Measurements from ENCODE around the gene PLD1. TPM values are rescaled to one million over a fixed set of nuclear protein-coding genes. Genes with fewer than 3 reads are reported as not detected.

The PLD1 gene
- total RNA-seq, 1 donor from 2014 or later: not detected

- ATAC-seq (ENCODE audit: low read depth) (no peak), DNase-seq (no peak)
- H3K27ac Mint-ChIP-seq: no peak overlapping the region
- TF ChIP-seq, protein P1, sequence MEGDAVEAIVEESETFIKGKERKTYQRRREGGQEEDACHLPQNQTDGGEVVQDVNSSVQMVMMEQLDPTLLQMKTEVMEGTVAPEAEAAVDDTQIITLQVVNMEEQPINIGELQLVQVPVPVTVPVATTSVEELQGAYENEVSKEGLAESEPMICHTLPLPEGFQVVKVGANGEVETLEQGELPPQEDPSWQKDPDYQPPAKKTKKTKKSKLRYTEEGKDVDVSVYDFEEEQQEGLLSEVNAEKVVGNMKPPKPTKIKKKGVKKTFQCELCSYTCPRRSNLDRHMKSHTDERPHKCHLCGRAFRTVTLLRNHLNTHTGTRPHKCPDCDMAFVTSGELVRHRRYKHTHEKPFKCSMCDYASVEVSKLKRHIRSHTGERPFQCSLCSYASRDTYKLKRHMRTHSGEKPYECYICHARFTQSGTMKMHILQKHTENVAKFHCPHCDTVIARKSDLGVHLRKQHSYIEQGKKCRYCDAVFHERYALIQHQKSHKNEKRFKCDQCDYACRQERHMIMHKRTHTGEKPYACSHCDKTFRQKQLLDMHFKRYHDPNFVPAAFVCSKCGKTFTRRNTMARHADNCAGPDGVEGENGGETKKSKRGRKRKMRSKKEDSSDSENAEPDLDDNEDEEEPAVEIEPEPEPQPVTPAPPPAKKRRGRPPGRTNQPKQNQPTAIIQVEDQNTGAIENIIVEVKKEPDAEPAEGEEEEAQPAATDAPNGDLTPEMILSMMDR (IDR thresholded peaks at IDR 0.05): no peak
- POLR2A ChIA-PET: no interaction called here
- H3K4me1 Mint-ChIP-seq: no peaks in the 10 kb centered on the region
- H3K4me3 Mint-ChIP-seq: no peak overlapping the region
- H3K9me3 Mint-ChIP-seq: no peaks in the 10 kb centered on the region
- no peaks in the 10 kb centered on the region for H3K36me3 Mint-ChIP-seq (ENCODE audit: low read depth)
- no peaks in the 10 kb centered on the region for H3K27me3 Mint-ChIP-seq
- intact Hi-C loops (cut with micrococcal nuclease): loop anchor here (5.0 kb wide), 1 partner anchor 829 kb away; no protein-coding TSS in a partner anchor
- CTCF ChIA-PET: no interaction called here
Observed at GRCh38 chr3:171648069-171648468, 162.2 kb downstream of the PLD1 start.

- Mint-ChIP-seq H3K27me3 (no peaks in the 10 kb centered on the region), H3K4me1 (no peaks in the 10 kb centered on the region), H3K9me3 (no peaks in the 10 kb centered on the region), H3K4me3 (no peak overlapping the region), H3K27ac (no peak overlapping the region), H3K36me3 (ENCODE audit: low read depth) (no peaks in the 10 kb centered on the region)
- CTCF ChIA-PET: no interaction called here
- ATAC-seq (ENCODE audit: low read depth) (no peak), DNase-seq (no peak)
- POLR2A ChIA-PET: no interaction called here
- intact Hi-C loops (cut with micrococcal nuclease): loop anchor here (5.0 kb wide), 1 partner anchor 831 kb away; no protein-coding TSS in a partner anchor
- TF ChIP-seq, protein P1 (IDR thresholded peaks at IDR 0.05): no peak
Observed at GRCh38 chr3:171646357-171647133, 163.7 kb downstream of the PLD1 start.

GRCh38 chr3:171644681-171645080, 165.6 kb downstream of the PLD1 start:
- no peaks in the 10 kb centered on the region for H3K36me3 Mint-ChIP-seq (ENCODE audit: low read depth)
- H3K27ac Mint-ChIP-seq: no peak overlapping the region
- DNase-seq (no peak), ATAC-seq (ENCODE audit: low read depth) (no peak)
- H3K9me3 Mint-ChIP-seq: no peaks in the 10 kb centered on the region
- H3K4me1 Mint-ChIP-seq: no peaks in the 10 kb centered on the region
- TF ChIP-seq, protein P1 (IDR thresholded peaks at IDR 0.05): no peak
- no peak overlapping the region for H3K4me3 Mint-ChIP-seq
- POLR2A ChIA-PET: no interaction called here
- intact Hi-C loops (cut with micrococcal nuclease): loop anchor here (5.0 kb wide), 1 partner anchor 833 kb away; no protein-coding TSS in a partner anchor
- CTCF ChIA-PET: no interaction called here
- H3K27me3 Mint-ChIP-seq: no peaks in the 10 kb centered on the region

DNA sequence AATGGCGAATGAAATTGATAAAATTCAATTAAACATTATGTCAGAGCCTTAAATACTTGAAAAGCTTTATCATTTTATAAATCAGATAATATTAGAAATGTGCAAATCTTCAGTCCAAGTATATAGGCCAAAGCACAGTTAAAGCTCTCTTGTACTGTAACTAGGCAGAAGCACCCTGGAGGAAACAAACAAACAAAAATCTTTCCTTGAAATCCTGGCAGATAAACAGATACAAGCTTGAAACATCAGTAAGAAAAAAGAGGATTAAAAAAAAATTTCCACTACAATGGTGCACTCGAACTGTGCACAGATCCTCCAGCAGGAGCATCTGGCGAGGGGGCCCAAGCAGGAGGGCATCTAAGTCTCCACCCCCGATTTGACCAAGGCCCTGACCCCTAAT, 166.6 kb downstream of the PLD1 start:
- DNase-seq (no peak), ATAC-seq (ENCODE audit: low read depth) (no peak)
- CTCF ChIA-PET: no interaction called here
- TF ChIP-seq, protein P1 (IDR thresholded peaks at IDR 0.05): no peak
- Mint-ChIP-seq H3K27ac (no peak overlapping the region), H3K4me3 (no peak overlapping the region), H3K36me3 (ENCODE audit: low read depth) (no peaks in the 10 kb centered on the region), H3K4me1 (no peaks in the 10 kb centered on the region), H3K27me3 (no peaks in the 10 kb centered on the region), H3K9me3 (no peaks in the 10 kb centered on the region)
- intact Hi-C loops (cut with micrococcal nuclease): no loop called here
- POLR2A ChIA-PET: no interaction called here

- Mint-ChIP-seq H3K9me3 (no peaks in the 10 kb centered on the region), H3K36me3 (ENCODE audit: low read depth) (no peaks in the 10 kb centered on the region), H3K27me3 (no peaks in the 10 kb centered on the region), H3K27ac (no peak overlapping the region), H3K4me3 (no peak overlapping the region), H3K4me1 (no peaks in the 10 kb centered on the region)
- DNase-seq (no peak), ATAC-seq (ENCODE audit: low read depth) (no peak)
- ChIA-PET POLR2A (no interaction called here), CTCF (no interaction called here)
- intact Hi-C loops (cut with micrococcal nuclease): no loop called here
- TF ChIP-seq, protein P1 (IDR thresholded peaks at IDR 0.05): no peak
Observed at GRCh38 chr3:171643033-171643432, 167.2 kb downstream of the PLD1 start.

Measured in activated B cell treated with CpG ODN at 0.5 μM for 24 hours (primary cell).